Stimulated activated CD4-positive, alpha-beta T cell treated with anti-CD3 and anti-CD28 coated beads, Interleukin-4, amount 100 ng/mL, for 4 hours (primary cell): ENCODE measurements around the gene RAB3IL1.
"Not testable (repeated sequence)": the region's sequence is repeated elsewhere in the genome, so short reads cannot be mapped to it uniquely, and the experiment has no call there.

ENCODE experiments used
- DNase-seq, 2 experiments: peaks; one replicate each; pipeline ENCODE4 v3.0.0-alpha.2; 2020

Gene RAB3IL1, protein sequence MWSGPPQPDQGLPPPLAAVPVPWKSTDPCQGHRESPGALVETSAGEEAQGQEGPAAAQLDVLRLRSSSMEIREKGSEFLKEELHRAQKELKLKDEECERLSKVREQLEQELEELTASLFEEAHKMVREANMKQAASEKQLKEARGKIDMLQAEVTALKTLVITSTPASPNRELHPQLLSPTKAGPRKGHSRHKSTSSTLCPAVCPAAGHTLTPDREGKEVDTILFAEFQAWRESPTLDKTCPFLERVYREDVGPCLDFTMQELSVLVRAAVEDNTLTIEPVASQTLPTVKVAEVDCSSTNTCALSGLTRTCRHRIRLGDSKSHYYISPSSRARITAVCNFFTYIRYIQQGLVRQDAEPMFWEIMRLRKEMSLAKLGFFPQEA

GRCh38 chr11:61917334-61918109, at the start of gene RAB3IL1:
TSS of gene RAB3IL1 (minus strand) at chr11:61917566. CDS start at chr11:61917367, 199 bp downstream.
- DNase-seq: no peak

- DNase-seq: peak in 1 of 2 experiments; percentile 21
These were observed 49.4 kb upstream of the RAB3IL1 start for GRCh38 chr11:61966734-61967115.

- DNase-seq: not testable (repeated sequence)
These were observed 47.4 kb upstream of the RAB3IL1 start for GRCh38 chr11:61964666-61965271.

GRCh38 chr11:61964058-61964665, 46.8 kb upstream of the RAB3IL1 start:
- no peak for DNase-seq

GRCh38 chr11:61963282-61964057, 46.1 kb upstream of the RAB3IL1 start:
- DNase-seq: no peak

DNA sequence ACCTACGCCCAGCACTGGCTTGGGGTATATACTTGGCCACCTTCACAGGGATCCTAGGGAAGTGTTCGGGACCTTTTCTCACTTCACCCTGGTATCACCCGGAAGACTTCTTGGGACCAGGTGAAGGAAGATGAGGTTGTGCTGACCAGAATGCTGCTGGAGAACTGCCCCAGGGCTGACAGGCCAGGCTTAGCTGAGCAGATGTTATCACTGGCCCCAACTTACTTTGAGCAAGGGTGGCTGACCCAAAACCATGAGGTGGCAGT, 45.6 kb upstream of the RAB3IL1 start:
- no peak for DNase-seq

- no peak for DNase-seq
These were observed 45.0 kb upstream of the RAB3IL1 start for GRCh38 chr11:61962213-61963015.

DNA sequence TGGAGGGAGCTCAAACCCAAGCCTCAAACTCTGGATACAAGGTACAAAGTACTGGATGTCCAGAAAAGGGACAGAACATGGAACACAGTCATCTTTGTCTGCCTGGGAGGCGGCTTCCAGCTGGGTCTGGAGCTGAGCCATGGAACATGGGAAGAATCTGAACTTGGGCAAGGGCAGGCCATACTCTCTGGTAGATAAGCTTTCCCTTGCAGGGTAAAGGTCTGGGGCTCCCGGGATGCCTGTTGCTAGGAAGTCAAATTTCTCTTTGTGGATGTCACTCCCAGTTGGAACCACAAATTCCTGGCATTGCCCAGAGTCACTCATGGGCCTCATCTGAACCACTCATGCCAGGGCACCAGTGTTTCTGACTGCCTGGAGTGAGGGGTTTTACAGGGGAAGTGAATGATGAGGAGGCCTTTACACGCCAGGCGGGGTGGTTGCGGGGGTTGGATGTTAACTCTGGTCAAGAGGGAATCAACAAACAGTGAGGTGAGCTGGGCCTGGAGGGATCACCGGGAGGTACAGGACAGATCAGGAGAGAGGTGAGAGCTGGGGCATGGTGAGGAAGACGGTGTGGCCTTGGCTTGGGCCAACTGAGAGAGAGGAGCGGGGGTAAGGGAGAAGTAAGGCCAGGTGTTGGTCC, 44.3 kb upstream of the RAB3IL1 start:
- DNase-seq: no peak

DNA sequence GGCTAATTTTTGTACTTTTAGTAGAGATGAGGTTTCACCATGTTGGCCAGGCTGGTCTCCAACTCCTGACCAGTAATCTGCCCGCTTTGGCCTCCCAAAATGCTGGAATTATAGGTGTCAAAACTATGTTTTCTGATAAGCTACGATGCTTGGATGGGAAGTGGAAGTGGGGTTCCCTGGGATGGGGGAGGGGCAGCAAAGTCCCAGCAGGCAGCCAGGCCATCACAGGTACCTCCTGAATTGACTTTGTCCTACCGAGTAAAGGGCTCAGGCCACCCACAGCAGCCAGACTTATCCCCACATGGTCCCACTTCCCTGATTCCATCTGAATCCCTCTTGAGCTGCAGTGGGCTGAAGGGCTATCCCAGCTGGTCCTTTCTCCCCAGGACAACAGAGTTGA, 43.2 kb upstream of the RAB3IL1 start:
- DNase-seq: no peak

DNA sequence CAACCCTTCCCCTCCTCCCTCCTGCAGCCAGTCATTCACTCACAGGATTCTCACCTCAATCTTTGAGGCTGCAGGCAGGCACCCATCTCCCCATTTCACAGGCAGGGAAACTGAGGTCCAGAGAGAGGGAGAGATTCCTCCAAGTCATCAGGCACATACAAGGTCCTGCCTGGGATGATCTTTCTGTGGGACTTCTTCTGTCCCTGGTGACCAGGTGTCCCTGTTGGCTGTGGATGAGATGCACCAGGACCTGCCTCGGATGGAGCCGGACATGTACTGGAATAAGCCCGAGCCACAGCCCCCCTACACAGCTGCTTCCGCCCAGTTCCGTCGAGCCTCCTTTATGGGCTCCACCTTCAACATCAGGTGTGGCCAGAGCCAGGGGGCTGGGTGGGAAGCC, 42.3 kb upstream of the RAB3IL1 start:
- no peak for DNase-seq

DNA sequence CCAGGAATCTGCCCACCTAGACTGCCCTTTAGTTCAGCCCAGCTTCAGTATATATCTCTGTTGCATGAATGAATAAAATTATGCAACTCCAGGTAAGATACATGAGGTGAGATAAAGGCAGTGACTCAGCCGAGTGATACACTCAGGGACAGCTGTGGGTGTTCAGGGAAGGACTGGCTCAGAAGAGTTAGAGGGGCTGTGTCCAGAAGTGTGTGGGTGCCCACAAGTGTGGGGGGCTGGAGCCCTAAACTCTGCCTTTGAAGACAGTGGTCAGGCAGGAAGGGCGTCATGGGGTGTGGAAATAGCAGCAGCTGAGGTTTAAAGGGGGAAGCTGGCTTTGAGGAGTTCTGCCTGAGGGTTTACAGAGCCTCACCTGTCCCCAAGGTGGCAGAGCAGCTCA, 41.7 kb upstream of the RAB3IL1 start:
- no peak for DNase-seq

- no peak for DNase-seq
These were observed 41.2 kb upstream of the RAB3IL1 start for GRCh38 chr11:61958590-61958989.

DNA sequence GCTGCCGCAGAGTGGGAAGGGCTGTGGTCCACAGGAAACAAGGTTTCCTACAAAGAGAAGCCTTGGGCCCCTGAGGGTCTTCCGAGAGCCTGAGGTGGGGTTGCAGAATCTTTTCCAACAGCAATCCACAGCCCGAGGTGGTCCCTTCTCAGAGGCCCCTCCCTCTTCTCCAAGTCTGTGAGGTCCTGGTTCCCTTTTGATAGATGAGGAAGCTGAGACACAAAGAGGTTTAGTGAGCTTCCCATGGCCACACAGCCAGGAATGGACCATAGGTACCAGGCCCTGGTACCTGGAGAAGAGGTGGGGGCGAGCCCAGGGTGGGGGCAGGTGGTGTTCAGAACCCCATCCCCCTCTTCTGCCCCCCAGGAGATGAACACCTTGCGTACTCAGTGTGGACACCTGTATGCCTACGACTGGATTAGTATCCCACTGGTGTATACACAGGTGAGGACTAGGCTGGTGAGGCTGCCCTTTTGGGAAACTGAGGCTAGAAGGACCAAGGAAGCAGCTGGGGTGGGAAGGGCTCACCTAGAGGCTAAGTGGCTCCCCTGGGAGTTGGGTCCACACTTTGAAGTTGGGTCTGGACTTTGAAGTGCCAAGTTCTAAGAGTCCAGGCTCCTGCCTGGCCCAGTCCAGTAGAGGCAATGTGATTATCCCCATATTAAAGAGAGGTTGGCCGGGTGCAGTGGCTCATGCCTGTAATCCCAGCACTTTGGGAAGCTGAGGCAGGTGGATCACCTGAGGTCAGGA, 39.8 kb upstream of the RAB3IL1 start:
- DNase-seq: no peak

- no peak for DNase-seq
These were observed 39.0 kb upstream of the RAB3IL1 start for GRCh38 chr11:61956191-61957020.

- peak in 1 of 2 experiments; percentile 15 for DNase-seq
These were observed 38.2 kb upstream of the RAB3IL1 start for GRCh38 chr11:61955422-61956135.

- no peak for DNase-seq
These were observed 37.6 kb upstream of the RAB3IL1 start for GRCh38 chr11:61954851-61955421.

DNA sequence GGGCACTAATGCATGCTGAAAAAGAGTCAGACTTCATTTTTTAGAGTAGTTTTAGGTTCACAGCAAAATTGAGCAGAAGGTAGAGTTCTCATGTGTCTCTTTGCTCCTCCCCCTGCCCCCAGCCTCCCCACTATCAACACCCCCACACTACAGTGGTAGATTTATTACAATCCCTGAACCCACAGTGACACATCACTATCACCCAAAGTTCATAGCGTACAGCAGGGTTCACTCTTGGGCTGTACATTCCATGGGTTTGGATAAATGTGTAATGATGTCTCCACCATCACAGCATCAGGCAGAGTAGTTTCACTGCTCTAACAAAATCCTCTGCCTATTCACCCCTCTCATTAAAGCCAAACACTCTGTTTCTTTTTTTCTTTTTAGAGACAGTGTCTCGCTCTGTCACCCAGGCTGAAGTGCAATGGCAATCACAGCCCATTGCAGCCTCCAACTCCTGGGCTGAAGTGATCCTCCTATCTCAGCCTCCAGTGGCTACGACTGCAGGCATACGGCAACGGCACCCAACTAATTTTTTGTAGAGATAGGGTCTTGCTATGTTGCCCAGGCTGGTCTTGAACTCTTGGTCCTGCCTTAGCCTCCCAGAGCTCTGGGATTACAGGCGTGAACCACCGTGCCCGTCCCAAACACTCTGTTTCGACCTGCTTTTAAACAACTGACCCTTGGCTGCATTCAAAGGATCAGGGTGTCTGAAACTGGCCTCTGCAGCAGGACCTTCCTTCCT, 36.9 kb upstream of the RAB3IL1 start:
- no peak for DNase-seq

DNA sequence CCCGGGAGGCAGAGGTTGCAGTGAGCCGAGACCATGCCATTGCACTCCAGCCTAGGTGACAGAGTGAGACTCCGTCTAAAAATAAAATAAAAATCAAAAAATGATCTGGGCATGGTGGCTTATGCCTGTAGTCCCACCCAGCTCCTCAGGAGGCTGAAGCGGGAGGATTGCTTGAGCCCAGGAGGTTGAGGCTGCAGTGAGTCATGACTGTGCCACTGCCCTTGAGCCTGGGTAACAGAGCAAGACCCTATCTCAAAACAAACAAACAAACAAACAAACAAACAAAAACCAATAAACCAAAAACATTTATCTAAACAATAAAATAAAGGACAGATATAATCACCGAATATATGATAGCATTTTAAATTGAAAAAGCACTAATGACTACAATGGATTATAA, 36.3 kb upstream of the RAB3IL1 start:
- not testable (repeated sequence) for DNase-seq
